ENCODE results near the gene ALKBH2.

GRCh38 chr12:109087250-109087649 lies 6.0 kb downstream of the ALKBH2 start:
- TF ChIP-seq EZH2 (IDR thresholded peaks at IDR 0.05; ENCODE audit: low read depth, unreplicated experiment) (no peak), POLR2AphosphoS5 (IDR thresholded peaks at IDR 0.05; ENCODE audit: low read depth) (no peak), CTCF (conservative IDR thresholded peaks at IDR 0.05; ENCODE audit: low read depth in 2 of 2) (no peak), REST (IDR thresholded peaks at IDR 0.05; ENCODE audit: unreplicated experiment) (no peak), ZNF114 (CRISPR knock-in tag; IDR thresholded peaks at IDR 0.05) (no peak)
